GM19452 (cell line): ENCODE results near the gene FAM9A.
"Not testable (repeated sequence)": the region's sequence is repeated elsewhere in the genome, so short reads cannot be mapped to it uniquely, and the experiment has no call there.

Source experiments
- ATAC-seq: cut with Tn5 transposase; IDR thresholded peaks from one replicate; pipeline ENCODE4 v1.9.1; 2021; ENCODE audit not compliant: unreplicated experiment

The FAM9A gene

GRCh38 chrX:8805046-8805445 is 3.9 kb upstream of the FAM9A start:
- ATAC-seq = no peak

- ATAC-seq = no peak
These were observed 2.1 kb upstream of the FAM9A start for GRCh38 chrX:8803326-8803725.

- not testable (repeated sequence) for ATAC-seq
These were observed 832 bp downstream of the FAM9A start for GRCh38 chrX:8800351-8800750.

- ATAC-seq = not testable (repeated sequence)
These were observed 1.9 kb downstream of the FAM9A start for GRCh38 chrX:8799281-8799680.

DNA sequence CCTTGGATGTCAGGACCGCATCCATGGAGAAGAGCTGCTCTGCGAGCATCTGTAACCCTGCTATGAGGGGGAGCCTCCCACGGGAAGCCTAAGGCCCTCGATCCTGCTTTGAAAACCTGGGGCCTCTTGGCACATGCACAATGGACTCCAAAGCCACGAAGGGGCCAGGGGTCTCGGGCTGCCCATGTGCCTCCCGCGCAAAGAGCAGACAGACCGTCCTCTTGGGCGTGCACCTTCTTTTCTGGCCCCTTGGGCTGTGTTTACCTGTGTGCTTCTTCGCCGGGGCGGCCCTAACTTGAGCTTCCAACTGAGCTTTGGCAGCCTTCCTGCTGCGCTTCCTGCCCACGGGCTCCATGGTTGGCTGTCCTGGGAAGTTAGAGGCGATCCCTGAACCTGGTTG is 2.5 kb downstream of the FAM9A start:
- ATAC-seq = not testable (repeated sequence)

- not testable (repeated sequence) for ATAC-seq
These were observed 14.1 kb downstream of the FAM9A start for GRCh38 chrX:8787119-8787518.

DNA sequence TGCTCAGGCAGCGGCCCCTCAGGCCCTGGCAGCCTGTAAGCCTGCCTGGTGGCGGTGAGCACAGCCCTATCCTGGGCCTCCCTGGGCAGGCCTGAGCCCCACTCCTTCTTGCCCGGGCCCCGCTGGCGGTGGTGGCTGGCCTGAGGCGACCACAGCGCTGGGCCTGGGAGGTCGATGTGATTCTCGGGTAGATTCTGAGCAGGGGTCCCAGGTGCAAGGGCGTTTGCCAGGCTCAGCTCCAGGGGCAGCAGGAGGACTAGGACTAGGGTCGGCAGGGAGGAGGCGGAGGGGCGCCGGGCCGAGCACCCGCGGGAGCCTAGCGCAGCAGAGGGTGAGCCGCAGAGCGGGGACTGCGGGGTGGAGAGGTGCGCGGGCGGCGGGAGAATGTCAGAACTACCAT is 17.0 kb downstream of the FAM9A start:
- ATAC-seq = no peak

DNA sequence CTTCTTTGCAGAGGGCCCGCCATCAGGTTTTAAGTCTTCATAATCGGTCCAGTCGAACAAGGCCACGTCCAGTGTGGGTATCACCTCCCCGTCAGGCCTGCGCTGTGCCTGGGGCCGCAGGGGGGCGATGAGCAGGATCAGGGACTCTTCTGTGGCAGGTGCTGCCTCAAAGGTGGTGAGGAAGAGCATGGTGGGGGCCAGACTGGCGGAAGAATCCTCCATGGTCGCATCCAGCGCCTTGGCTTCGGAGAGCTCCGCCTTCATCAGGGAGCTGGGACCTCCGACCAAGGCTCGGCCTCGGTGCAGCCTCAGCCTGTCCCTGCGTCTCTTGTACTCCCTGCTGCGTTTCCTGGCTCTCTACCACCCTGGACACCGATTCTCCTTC is 17.5 kb downstream of the FAM9A start:
- no peak for ATAC-seq

- ATAC-seq = no peak
These were observed 18.0 kb downstream of the FAM9A start for GRCh38 chrX:8783097-8783713.

DNA sequence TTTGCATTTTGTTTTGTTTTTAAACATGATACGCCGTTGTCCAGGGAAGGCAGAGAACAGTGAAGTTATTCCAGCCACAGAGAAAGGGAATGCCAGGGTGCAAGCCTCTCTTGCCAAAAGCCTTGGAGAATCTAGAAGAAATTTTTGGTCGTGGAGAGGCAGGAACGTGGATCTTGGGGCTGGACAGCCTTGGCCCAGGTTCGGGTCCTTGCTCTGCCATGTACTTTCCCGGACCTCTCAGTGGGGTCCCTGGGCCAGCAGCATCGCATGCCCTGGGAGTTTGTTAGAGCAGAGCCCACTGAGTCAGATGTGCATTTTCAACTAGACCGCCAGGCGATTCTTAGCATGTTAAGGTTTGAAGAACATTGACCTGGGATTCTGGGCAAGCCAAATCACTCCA is 18.6 kb downstream of the FAM9A start:
- no peak for ATAC-seq

GRCh38 chrX:8781921-8782320 is 19.3 kb downstream of the FAM9A start:
- not testable (repeated sequence) for ATAC-seq

- no peak for ATAC-seq
These were observed 28.1 kb downstream of the FAM9A start for GRCh38 chrX:8773117-8773516.

DNA sequence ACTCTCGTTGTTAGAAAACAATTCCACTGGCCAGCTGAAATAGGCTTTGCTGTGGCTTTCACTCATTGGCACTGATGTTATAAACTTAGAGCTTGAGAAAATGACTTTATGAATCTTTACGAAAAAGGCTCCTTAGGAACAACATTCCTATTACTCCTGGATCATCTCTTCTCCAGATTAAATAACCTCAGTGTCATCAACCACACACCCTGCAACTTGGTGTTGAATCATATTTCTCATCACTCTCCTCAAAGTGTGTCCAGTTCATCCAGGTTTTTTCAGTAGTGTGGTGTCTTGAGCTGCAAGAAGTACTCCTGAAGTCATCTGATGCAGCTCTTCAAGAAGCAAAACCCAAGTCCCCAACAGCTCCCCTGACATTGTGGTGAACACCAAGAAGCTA is 41.2 kb downstream of the FAM9A start:
- no peak for ATAC-seq

GRCh38 chrX:8758706-8759105 is 42.5 kb downstream of the FAM9A start:
- not testable (repeated sequence) for ATAC-seq

GRCh38 chrX:8757609-8758389 is 43.4 kb downstream of the FAM9A start:
- ATAC-seq = not testable (repeated sequence)

DNA sequence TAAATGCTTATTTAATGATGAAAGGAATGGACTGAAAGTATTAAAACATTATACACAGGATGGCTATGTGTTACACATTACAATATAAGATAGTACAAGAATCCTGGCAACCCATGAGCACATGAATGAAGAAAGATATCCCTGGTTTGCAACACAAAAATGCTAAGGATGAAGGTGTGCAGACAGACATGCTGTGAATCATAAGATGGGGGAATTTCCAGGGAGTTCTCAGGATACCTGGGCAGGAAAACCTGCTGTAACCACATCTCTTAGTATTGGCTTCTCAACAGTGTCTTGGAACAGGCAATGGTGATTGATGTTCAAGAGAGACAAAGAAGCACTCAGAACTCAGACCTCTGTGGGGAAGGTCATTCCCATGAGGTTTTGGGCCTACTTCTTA is 45.4 kb downstream of the FAM9A start:
- no peak for ATAC-seq

- no peak for ATAC-seq
These were observed 46.1 kb downstream of the FAM9A start for GRCh38 chrX:8755116-8755515.

DNA sequence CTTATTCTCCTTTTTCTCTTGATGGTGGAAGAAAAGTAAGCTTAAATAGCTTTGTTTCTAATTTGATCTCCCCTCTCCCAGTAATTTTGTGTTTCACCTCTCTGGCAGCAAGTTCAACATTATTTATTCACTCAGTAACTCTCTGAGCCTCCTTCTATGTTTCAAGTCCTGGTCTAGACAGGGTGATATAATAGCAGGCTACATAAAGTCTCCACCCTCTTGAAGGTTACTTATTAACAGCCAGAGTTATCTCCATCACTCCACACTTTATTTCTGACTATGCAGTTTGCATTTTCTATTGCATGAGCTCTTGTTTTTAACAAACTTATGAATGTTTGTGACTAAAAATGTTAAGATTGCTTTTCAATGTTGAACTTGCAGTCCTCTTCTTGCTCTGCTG is 51.5 kb downstream of the FAM9A start:
- ATAC-seq = no peak

DNA sequence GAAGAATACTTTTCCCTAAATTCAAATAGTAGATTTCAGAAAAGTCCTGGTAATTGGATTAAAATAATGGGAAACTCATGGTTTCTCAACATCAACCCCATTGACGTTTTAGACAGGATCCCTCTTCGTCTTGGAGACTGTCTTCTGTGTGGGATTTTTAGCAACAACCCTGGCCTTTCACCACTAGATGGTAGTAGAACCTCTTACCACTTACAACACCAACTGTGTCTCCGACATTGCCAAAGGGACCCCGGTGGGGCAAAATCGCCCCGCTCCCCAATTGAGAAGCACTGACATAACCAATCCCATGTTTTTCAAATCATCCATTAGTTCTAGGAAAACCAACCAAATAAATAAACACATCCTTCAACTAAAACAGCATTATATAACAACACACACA is 52.3 kb downstream of the FAM9A start:
- no peak for ATAC-seq

GRCh38 chrX:8743126-8743732 is 58.0 kb downstream of the FAM9A start:
- ATAC-seq = no peak

- no peak for ATAC-seq
These were observed 59.2 kb downstream of the FAM9A start for GRCh38 chrX:8741981-8742380.
